Activated CD8-positive, alpha-beta memory T cell treated with anti-CD3 and anti-CD28 coated beads, Interleukin-2, amount 50 U/mL, for 1 hour (primary cell): ENCODE results near the gene CARHSP1.
"Not testable (repeated sequence)": the region's sequence is repeated elsewhere in the genome, so short reads cannot be mapped to it uniquely, and the experiment has no call there.

Source experiments
- DNase-seq: peaks from one replicate; pipeline ENCODE4 v3.0.0-alpha.2; 2020; ENCODE audit errors: extremely low read depth

CARHSP1 gene

DNA sequence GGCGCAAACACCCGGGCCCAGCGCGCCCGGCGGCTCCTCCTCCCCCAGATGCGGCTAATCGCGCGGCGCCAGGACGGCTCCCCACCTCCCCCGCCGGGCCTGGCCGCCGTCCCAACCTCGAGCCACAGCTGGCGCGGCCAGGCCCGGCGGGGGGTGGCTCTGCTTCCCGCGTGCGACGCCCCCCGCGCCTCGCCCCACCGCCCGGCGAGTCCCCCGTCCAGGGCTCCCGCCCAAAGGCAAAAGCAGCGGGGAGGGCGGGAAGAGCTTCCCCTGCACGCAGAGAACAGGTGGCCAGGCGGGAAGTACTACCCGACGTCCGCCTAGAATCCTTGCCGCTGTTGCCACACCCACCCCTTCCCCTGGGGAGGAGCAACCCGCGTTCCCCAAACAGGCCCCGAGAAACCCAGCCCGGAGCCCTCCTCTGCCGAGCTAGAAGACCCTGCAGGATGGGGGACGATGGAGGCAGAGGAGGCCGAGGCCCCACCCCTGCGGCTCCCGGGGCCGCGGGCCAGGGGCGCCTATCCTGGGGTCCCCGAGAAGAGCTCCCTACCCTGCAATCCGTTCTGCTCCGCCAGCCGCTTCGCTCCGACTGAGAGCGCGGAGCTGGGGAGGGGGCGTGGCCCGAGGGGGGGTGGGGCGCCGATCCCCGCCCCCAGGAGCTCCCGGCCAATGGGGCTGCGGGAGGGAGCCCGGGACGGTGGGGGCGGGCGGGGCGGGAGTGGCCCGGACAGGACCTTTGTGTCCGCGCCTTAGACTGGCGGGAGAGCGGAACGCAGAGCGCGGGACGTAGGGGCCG is at the start of gene CARHSP1:
TSS of gene CARHSP1 (minus strand) at position 591 of the 796 bp plus-strand sequence. CDS start 9,678 bp downstream, outside the sequence.
- peak; percentile 37 for DNase-seq

DNA sequence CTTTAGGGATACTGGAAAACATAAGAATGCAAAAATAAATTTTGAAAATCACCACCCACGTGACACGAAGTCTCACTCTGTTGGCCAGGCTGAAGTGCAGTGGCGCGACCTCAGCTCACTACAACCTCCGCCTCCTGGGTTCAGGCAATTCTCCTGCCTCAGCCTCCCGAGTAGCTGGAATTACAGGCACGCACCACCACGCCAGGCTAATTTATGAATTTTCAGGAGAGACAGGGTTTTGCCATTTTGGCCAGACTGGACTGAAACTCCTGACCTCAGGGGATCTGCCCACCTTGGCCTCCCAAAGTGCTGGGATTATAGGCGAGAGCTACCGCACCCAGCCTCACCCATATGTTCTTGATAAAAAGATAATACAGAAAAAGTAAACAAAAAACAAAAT is 48.5 kb upstream of the CARHSP1 start:
- not testable (repeated sequence) for DNase-seq

DNA sequence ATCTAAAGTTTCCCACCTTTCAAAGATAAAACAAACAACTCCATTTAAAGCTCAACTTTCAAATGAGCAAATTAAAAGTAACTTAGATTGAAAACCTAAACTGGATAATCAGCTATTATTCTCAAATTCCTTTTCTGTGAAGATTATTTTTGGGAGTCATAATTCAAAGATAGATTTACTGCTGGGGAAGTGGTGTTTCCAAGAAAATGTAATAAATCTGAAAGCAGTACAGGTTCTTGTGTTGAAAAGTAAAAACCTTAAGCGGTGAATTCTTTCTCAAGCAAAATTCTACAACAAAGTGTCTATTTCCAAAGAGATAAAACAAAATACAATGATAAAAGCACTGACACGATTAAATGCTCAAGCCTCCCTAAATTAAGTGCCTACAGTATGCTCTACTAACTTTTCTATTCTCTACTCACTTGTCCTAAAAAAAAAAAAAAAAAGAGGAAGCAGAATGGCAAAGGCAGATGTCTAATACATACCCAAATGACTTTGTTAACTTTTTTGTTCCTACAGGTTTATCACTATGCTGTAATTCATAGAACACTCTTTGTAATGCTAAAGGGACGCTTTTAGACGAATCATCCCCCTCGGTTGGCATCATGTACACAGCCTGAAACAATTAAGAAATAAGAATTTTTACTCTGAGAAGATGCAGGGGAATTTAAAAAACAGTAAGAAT is 47.9 kb upstream of the CARHSP1 start:
- no peak for DNase-seq

GRCh38 chr16:8915722-8916301 is 47.0 kb upstream of the CARHSP1 start:
- DNase-seq, result no peak

DNA sequence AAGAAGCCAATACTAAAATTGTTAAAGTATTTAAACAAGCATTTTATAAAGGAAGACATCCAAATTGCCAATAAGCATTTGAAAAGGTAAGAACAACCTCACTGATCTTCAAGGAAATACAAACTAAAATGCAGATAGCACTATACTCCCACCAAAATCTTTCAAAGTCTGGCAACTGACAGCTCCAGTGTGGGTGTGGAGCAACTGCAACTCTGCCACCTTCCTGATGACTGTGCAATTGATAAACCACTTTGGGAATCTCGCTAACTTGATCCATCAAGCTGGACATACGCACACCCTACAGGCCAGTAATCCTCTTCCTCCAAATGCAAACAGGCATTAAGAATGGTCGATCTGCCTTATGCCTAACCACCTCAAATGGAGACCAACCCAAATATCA is 45.3 kb upstream of the CARHSP1 start:
- DNase-seq, result no peak

DNA sequence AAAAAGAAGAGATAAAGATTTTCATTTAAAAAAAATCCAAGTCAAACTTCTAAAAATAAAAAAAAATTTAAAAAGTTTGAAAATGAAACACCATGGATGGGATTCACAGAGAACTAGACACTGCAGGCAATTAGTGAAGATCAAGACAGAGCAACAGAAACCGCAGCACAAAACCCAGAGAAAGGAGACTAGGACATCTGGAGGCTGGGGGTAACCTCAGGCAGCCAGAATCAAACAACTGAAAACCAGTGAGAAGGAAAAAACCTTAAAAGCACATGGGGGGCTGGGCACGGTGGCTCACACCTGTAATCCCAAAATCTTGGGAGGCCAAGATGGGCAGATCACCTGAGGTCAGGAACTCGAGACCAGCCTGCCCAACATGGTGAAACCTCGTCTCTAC is 44.0 kb upstream of the CARHSP1 start:
- no peak for DNase-seq

- DNase-seq, result no peak
Measured at GRCh38 chr16:8910811-8911210, 42.0 kb upstream of the CARHSP1 start.

GRCh38 chr16:8908810-8909468 is 40.1 kb upstream of the CARHSP1 start:
- DNase-seq, result no peak

DNA sequence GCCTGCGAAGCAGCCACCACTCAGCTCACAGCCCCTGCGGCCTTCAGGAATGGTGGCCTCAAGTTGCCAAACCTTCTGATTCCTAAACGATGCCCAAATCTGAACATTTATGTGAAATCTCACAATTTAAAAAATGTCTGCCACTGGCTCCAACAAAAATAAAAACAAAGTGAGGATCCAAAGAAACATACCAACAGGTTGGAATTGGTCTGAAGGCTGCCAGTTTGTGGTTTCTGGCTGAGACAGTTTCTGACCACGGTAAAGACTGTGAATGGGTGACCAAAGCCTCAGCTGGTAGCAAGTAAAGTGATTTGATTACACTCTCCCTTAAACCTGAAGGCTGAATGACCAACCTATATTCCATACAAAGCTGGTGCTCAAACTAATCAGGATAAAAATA is 38.3 kb upstream of the CARHSP1 start:
- no peak for DNase-seq

- DNase-seq, result no peak
Measured at GRCh38 chr16:8905795-8906591, 37.2 kb upstream of the CARHSP1 start.

DNA sequence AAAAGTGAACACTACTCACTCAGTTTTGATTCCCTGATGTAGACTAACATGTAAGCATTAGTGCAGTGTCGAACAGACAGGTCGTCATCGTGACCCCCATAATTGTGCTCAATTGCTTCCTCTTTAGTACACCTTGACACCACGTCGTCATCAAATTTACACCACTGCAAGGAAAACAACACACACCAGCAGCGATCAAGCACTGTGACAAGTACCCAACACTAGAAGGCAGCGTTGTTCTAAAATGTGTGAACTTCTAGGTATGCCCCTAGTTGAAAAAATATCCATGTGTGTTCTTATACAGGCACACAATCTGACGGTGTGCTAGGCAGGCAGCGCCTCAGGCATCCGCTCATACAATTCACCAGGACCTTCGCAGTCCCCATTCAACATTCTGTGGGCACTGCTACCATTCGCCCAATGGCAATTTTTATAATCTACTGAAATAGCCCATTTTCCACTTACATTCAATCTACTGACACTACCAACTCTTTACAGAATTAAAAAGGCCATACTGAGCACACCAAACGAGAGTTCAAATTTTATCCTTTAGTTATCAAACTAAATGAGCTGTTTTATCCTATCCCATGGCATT is 36.5 kb upstream of the CARHSP1 start:
- no peak for DNase-seq

DNA sequence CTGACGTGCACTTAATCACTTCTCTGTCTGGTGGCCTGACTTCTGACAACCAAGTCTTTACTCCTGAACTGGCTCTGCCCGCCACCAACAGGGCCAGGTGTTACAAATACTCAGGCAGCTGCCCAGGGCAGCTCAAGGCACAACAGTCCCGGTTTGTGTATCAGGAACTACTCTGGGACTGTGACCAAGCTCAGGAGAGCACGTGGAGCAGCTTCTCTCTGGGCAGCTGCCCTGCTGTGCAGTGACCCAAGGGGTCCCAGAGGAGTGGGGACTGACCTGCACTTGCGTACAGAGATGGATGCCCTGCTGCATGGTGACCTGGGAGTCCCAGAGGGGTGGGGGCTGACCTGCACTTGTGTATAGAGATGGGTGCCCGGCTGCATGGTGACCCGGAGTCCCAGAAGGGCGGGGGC is 35.2 kb upstream of the CARHSP1 start:
- DNase-seq, result no peak

GRCh38 chr16:8903004-8903403 is 34.2 kb upstream of the CARHSP1 start:
- DNase-seq, result no peak

DNA sequence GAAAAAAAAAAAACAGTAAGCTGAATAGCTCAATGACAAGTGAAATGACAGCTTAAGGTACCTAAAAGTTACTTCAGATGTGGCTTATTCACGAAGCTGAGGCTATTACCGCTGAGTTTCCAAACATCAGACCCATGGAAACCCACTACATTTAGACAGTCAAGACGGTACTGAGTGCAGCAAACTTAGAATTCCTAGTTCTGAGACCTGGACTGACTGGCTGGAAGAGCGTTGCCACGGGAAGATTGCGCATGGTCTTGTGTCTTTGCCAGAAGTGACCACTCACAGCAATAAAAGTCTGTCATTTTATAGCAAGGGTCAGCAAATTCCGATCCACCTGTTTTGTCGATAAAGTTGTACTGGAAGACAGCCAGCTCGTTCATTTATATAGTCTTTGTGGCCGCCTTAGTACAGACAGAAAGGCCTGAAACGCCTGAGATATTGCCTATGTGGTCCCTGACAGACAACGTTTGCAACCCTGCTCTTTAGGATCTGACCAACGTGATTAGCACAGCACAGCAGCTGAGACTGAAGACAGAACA is 32.6 kb upstream of the CARHSP1 start:
- no peak for DNase-seq

DNA sequence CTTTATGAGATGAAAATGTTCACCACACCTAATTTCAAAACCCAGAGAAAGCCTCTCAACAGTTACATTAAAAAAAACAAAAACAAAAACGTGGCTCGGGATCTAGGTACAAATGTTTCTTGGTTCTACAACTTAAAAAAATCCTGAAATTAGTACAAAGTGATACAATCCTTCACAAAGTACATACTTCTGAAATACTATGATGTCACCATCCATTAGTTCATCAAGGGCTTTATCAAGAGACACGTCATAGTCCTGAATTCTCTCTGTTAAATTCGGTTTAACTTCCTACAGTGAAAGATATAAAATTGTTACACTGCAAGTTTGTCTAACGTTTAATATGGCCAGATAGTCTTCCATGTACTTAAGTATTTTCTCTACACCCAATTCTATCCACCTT is 31.5 kb upstream of the CARHSP1 start:
- no peak for DNase-seq

DNA sequence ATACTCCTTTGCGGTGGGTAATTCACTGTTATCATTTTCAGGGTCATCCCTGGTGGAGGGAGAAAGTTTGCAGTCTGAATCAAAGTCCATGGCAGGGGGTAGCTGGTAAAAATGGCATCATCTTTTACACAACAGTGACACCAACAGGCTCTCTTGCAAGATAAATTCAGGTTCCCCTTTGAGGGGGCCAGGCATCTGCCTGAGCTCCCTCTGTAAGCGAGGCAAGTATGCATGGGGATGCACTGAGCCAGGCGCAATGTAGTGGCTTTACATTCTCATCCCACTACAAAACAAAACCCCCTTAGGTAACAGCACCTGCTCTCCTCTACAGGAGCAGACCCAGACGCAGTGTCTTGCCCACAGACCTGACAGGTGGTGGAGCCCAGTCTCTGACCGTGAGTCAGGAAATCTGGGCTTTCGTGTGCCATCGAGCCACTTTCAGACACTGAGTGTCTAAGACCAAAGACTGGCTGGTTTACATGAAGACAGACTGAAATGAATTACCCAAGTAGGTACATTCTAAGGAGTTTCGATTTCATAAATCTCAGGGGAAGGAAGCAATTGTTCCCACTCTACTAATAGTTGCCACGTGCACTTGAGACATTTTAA is 31.0 kb upstream of the CARHSP1 start:
- no peak for DNase-seq

GRCh38 chr16:8898660-8899318 is 30.0 kb upstream of the CARHSP1 start:
- DNase-seq, result no peak

- no peak for DNase-seq
Measured at GRCh38 chr16:8894736-8895334, 26.0 kb upstream of the CARHSP1 start.

- no peak for DNase-seq
Measured at GRCh38 chr16:8893976-8894690, 25.3 kb upstream of the CARHSP1 start.
